Hepatocyte (in vitro differentiated cells): ENCODE measurements around the gene PLEKHB1.

ENCODE experiments used
- CTCF ChIP-seq: fragments of 200-600 bp; sonication (generic); IDR thresholded peaks from 2 replicates; pipeline ENCODE4 v1.5.1; 2016; ENCODE audit warnings: antibody characterized with exemption, mild to moderate bottlenecking; ENCODE audit not compliant: poor library complexity
- EZH2 ChIP-seq: fragments of 200-600 bp; sonication (generic); IDR thresholded peaks from 2 replicates; pipeline ENCODE4 v1.6.1; 2016; ENCODE audit warnings: antibody characterized with exemption, mild to moderate bottlenecking, borderline replicate concordance

GRCh38 chr11:73629907-73630306 is 16.5 kb upstream of the PLEKHB1 start:
- no peak for TF ChIP-seq CTCF
- TF ChIP-seq EZH2, result no peak
